Panc1 (cell line): ENCODE data around the gene AGPS. TPM values are rescaled to one million over a fixed set of nuclear protein-coding genes. Genes with fewer than 3 reads are reported as not detected.

ENCODE experiments used
- ATAC-seq: fragments of 200-7000 bp; cut with Tn5 transposase; 2 replicates; pipeline ENCODE4 v1.9.1; 2020; ENCODE audit warnings: mild to moderate bottlenecking, moderate library complexity
- BruUV-seq: library from RNA; stranded (reverse); fragments of 400-500 nt; replicated peaks from 2 replicates; lab custom pipeline; 2021; lab: Mats Ljungman, UMichigan
- CTCF ChIA-PET: fragments of 300-600 bp; sonication (Branson Sonifier 250); formaldehyde crosslinking; loops from one replicate; lab custom pipeline; 2022; ENCODE audit warnings: antibody characterized with exemption; lab: Charles Lee
- POLR2A ChIA-PET: fragments of 300-600 bp; sonication (Branson Sonifier 250); formaldehyde crosslinking; loops from one replicate; lab custom pipeline; 2022; ENCODE audit warnings: antibody characterized with exemption; lab: Charles Lee
- DNase-seq: peaks from one replicate; pipeline ENCODE4 v3.0.0-alpha.2; 2010; ENCODE audit warnings: low read depth, low spot score
- H3K27ac ChIP-seq: 2 replicates; pipeline ENCODE4 v1.5.1; 2011; ENCODE audit warnings: mild to moderate bottlenecking, low read length, inconsistent platforms
- H3K27me3 ChIP-seq: fragments of 200-500 bp; sonication (Bioruptor generic); 2 replicates; pipeline ENCODE4 v1.6.0; 2014; ENCODE audit warnings: low read length, inconsistent platforms; ENCODE audit not compliant: control insufficient read depth, insufficient read depth
- H3K36me3 ChIP-seq: fragments of 200-500 bp; sonication (Bioruptor generic); 2 replicates; pipeline ENCODE4 v1.5.1; 2014; ENCODE audit warnings: inconsistent platforms, mild to moderate bottlenecking, low read length, moderate library complexity; ENCODE audit not compliant: control insufficient read depth, insufficient read depth
- H3K4me1 ChIP-seq: 2 replicates; pipeline ENCODE4 v1.5.1; 2011; ENCODE audit warnings: inconsistent platforms, mild to moderate bottlenecking, low read length, moderate library complexity; ENCODE audit not compliant: control insufficient read depth, insufficient read depth
- H3K4me3 ChIP-seq, 2 experiments: 2 replicates each; pipeline ENCODE4 v1.5.1; 2011 to 2012; ENCODE audit warnings: low read depth in 2 of 2, low read length in 2 of 2, mild to moderate bottlenecking in 2 of 2, inconsistent platforms in 1 of 2, moderate library complexity in 1 of 2
- H3K9me3 ChIP-seq: fragments of 200-500 bp; sonication (Bioruptor generic); 2 replicates; pipeline ENCODE4 v1.5.1; 2014; ENCODE audit warnings: low read depth, mild to moderate bottlenecking, inconsistent platforms, low read length, moderate library complexity; ENCODE audit not compliant: control insufficient read depth, insufficient read depth
- CTCF ChIP-seq: fragments of 450-650 bp; IDR thresholded peaks from 2 replicates; pipeline ENCODE4 v1.5.1; 2017; ENCODE audit warnings: mild to moderate bottlenecking
- POLR2AphosphoS5 ChIP-seq: IDR thresholded peaks from 2 replicates; pipeline ENCODE4 v1.6.1; 2012; ENCODE audit warnings: mild to moderate bottlenecking, low read depth, low read length, moderate library complexity
- REST ChIP-seq, 2 experiments: IDR thresholded peaks; 2 replicates each; pipeline ENCODE4 v1.6.1; 2011 to 2012; ENCODE audit warnings: low read depth in 2 of 2, control low read depth in 1 of 2, low read length in 1 of 2, mild to moderate bottlenecking in 1 of 2, moderate library complexity in 1 of 2; ENCODE audit not compliant: insufficient read depth in 1 of 2
- SIN3A ChIP-seq: IDR thresholded peaks from 2 replicates; pipeline ENCODE4 v1.6.1; 2012; ENCODE audit warnings: low read depth, mild to moderate bottlenecking, low read length, moderate library complexity, borderline replicate concordance; ENCODE audit not compliant: insufficient read depth
- TCF7L2 ChIP-seq: IDR thresholded peaks from 2 replicates; pipeline ENCODE4 v1.6.1; 2011; ENCODE audit warnings: mild to moderate bottlenecking, low read depth, low read length, inconsistent platforms
- in situ Hi-C: cut with HindIII; loops from 2 replicates; pipeline ENCODE4 v1.10.0; 2016; ENCODE audit warnings: low sequenced_read_pairs, low pct_unique_long_range_greater_than_20kb
- intact Hi-C: fragments of 100-400 bp; cut with micrococcal nuclease; formaldehyde crosslinking; loops from one replicate; pipeline ENCODE4 v1.10.0; 2022; ENCODE audit not compliant: unreplicated experiment
- total RNA-seq: library from RNA; stranded (reverse); gene quantifications from one replicate; pipeline ENCODE4 v1.2.1, GENCODE V29; 2021; ENCODE audit not compliant: unreplicated experiment

Gene AGPS
- total RNA-seq, 1 experiment from 2014 or later: 68.7 TPM

GRCh38 chr2:177547122-177547521 is 154.5 kb downstream of the AGPS start:
- intact Hi-C loops: no loop called here
- H3K4me1 ChIP-seq: no peaks in the 10 kb centered on the region
- no peak for TF ChIP-seq SIN3A
- TF ChIP-seq REST (IDR thresholded peaks at IDR 0.05; ENCODE audit: insufficient read depth in 1 of 2, low read depth in 2 of 2, low read length in 1 of 2): no peak
- TF ChIP-seq TCF7L2: no peak
- TF ChIP-seq POLR2AphosphoS5: no peak
- no peak for TF ChIP-seq CTCF
- ChIA-PET CTCF (no interaction called here), POLR2A (no interaction called here)
- BruUV-seq: no TSS peak
- H3K4me3 ChIP-seq: no peak overlapping the region
- no peaks in the 10 kb centered on the region for H3K9me3 ChIP-seq
- in situ Hi-C loops: no loop called here
- H3K36me3 ChIP-seq: no peaks in the 10 kb centered on the region
- no peak for ATAC-seq
- no peak overlapping the region for H3K27ac ChIP-seq
- H3K27me3 ChIP-seq: no peaks in the 10 kb centered on the region
- no peak for DNase-seq

GRCh38 chr2:177547772-177548171 is 155.2 kb downstream of the AGPS start:
- TF ChIP-seq POLR2AphosphoS5 (no peak), REST (IDR thresholded peaks at IDR 0.05; ENCODE audit: insufficient read depth in 1 of 2, low read depth in 2 of 2, low read length in 1 of 2) (no peak), CTCF (no peak), TCF7L2 (no peak), SIN3A (no peak)
- Histone ChIP-seq H3K27me3 (no peaks in the 10 kb centered on the region), H3K4me3 (no peak overlapping the region), H3K4me1 (no peaks in the 10 kb centered on the region), H3K36me3 (no peaks in the 10 kb centered on the region), H3K27ac (no peak overlapping the region), H3K9me3 (no peaks in the 10 kb centered on the region)
- ChIA-PET POLR2A (no interaction called here), CTCF (no interaction called here)
- in situ Hi-C loops: no loop called here
- intact Hi-C loops: no loop called here
- DNase-seq (no peak), ATAC-seq (no peak)
- BruUV-seq: no TSS peak
